DMS53 treated with DMSO at 0.1 percent for 48 hours (cell line): Measurements from ENCODE around the gene PRDX6.
A peak's percentile ranks its signal among the peaks of the same experiment; 100 is the strongest.
"Not testable (repeated sequence)": the region's sequence is repeated elsewhere in the genome, so short reads cannot be mapped to it uniquely, and the experiment has no call there.

Experiments
- DNase-seq: peaks from one replicate; lab custom pipeline; 2025; ENCODE audit not compliant: unreplicated experiment; lab: John Stamatoyannopoulos, UW

The PRDX6 gene, protein sequence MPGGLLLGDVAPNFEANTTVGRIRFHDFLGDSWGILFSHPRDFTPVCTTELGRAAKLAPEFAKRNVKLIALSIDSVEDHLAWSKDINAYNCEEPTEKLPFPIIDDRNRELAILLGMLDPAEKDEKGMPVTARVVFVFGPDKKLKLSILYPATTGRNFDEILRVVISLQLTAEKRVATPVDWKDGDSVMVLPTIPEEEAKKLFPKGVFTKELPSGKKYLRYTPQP

DNA sequence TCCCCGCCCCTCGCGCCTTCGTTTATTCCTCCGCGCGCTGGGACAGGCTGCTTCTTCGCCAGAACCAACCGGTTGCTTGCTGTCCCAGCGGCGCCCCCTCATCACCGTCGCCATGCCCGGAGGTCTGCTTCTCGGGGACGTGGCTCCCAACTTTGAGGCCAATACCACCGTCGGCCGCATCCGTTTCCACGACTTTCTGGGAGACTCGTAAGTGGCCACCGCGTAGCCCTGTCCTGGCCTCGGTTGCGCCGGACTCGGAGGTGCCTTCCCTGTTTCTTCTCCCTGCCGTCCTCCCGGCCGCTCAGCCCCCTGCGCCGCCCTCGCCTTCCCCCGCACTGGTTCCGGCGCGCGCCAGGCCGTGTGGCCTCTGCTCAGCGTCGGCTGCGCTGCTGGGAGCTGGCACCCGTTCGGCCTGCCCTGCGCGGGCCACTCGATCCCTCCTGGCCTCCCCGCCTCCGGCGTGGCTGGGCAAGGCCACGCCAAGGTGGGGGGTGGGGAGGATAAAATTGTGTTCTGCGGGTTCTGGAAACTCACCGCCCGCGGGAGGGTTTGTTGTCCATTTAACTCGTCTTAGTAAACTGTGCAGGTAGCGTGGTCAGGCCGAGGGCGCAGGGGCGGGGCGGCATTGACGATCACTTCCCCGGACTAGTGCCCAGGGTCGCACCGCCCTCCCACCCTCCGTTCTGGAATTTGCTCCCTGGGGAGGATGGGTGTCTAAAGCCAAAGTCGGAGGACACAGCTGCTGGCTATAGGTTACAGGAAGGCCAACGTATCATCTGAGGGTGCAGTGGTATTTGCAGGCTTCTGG is at the start of gene PRDX6:
TSS of gene PRDX6 (plus strand) at position 50 of the 808 bp plus-strand sequence. CDS start at position 113, 63 bp downstream.
- DNase-seq = peak; percentile 71

- DNase-seq = no peak
Observed at GRCh38 chr1:173429471-173430402, 47.4 kb upstream of the PRDX6 start.

DNA sequence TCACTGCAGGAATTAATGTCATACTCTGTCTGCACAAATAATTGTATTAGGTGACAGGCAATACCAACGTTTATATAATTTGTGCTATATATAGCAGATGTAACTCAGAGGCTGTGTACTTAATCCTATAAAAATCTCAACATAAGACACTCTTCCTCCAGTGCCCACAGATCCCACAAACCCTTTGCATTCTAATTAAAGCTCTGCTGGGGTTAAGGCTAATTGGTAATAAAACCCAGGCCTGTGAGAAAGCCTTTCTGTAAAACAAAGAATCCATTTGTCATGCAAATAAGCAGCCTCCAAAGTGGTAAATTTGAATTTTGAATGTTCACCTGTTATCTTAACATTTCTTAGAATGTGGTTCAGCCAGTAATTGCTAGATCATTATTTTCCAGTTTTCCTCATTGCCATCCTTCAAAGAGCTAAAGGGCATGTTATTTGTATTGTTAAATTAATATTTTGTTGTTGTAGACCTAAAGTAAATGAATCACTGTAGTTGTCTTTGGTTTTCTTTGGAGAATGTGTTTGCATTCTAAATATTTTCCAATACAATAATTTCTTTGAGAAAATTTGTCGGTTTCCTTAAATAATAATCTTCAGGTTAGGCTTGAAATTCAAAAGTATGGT is 46.3 kb upstream of the PRDX6 start:
- DNase-seq = no peak

DNA sequence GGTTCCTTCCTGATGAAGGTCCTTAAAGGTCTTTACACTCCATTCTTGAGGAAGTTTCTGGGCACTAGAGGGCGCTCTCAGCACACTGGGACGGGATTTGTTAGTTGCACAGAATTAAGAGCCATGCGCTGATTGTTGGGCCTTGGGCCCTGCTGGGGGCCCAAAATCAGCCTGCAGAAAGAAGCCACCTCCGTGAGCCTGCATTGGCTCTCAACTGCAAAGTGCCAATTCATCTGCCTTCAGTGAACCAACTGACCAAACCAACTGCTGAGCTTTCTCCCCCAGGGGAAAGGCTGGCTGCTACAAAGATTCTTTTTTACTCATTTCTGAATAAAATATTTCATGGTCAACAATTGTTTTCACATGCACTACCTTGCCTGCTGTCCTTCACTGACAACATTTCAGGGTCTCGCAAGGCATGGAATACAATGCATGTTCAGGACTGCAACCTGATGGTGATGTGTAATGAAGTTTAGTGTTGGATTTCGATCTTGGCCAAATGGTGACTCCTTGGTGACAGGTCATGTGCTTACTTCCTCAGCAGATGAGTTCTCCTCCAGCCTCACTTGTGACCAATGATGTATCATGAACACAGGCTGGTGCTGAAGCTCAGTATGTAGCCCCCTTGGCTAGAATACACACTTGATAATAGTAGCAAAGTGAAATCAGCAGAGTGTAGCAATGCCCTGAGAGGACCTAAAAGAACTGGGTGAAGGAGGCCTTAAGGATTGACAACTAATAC is 45.7 kb upstream of the PRDX6 start:
- DNase-seq = peak; percentile 52

DNA sequence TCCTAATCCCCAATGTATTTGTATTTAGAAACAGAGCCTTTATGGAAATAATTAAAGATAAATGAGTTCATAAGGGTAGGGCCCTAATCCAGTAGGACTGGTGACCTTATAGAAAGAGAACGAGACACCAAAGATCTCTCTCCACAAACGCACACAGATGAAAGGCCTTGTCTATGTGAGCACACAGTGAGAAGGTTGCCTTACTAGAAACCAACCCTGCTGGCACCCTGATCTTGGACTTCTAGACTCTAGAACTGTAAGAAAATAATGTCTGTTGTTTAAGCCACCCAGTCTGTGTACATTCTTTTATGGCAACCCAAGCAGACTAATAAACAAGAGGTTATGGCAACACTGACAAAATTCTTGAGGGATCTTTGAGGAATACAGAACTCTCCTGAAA is 44.8 kb upstream of the PRDX6 start:
- DNase-seq = no peak

GRCh38 chr1:173433751-173434326 is 43.3 kb upstream of the PRDX6 start:
- no peak for DNase-seq

- DNase-seq = no peak
Observed at GRCh38 chr1:173436841-173437428, 40.2 kb upstream of the PRDX6 start.

DNA sequence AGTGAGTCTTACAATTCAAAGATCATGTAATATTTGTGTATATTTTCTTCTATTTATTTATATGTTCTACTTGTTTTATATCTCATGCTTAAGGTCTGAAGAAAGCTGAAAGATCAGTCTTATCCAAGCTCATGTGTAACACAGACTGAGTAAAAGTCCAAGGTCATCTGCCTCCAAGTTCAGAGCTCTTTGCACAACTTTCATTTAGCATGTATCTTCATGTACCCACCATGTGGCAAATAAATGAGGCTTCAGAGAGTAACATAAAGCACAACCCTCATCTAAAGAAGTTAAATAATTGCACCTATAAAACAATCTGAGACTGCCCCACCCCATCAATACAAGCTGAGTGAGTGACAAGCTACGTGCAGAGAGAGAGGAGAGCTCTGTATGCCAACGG is 38.5 kb upstream of the PRDX6 start:
- DNase-seq = no peak

- DNase-seq = no peak
Observed at GRCh38 chr1:173440430-173440829, 36.7 kb upstream of the PRDX6 start.

DNA sequence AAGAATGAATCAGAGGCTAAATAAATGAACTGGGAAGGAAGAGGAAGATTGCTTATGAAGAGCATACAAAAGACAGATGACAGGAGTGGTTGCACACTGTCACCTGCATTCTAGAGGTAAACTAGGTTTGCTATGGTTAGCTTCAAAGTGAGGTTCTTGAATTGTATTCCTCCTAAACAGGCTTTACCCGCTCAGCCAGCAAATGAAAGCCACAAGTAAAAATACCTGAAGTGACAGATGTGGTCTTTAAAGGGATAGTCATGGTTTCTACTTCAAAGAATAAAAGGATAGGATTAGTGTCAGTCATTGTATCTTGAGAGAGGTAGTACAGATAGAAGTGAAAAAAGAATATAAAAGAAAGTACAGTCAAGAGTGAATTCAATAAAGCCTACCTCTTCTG is 32.4 kb upstream of the PRDX6 start:
- no peak for DNase-seq

DNA sequence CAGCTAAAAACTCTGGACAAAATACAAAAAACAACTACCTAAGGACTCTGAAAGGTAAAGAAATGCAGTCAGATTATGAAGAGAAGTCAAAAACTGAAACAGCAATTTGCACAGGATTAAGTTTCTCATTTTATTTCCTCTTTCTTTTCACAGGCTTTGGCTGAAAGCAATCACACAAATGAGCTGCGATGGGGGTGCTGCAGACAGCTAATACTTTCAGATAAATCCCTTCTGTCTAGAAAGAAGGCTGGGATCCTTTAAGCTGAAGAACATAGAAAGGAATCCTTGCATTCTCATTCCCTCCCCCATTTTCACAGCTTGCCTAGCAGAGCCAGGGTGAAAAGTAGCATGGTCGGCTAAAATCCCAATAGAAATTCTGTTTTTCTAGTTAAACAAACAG is 32.0 kb upstream of the PRDX6 start:
- no peak for DNase-seq

DNA sequence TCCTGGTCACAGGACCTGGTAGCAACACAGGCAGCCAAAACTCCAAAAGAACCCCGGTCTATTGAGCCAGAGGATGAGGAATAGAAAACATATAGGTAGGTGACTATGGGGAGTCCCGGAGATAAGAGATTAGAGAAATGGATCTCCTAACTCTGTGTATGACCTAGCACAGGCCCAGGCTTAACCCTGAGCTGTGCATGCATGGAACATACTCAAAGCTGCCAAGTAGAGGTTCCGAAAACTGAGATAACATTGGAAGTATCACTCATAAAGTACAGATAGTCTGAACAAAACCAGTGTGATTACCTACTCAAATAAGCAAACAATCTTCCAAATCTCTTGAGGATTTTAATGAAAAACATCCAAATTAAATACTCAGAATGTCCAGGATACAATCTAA is 31.5 kb upstream of the PRDX6 start:
- DNase-seq = no peak

DNA sequence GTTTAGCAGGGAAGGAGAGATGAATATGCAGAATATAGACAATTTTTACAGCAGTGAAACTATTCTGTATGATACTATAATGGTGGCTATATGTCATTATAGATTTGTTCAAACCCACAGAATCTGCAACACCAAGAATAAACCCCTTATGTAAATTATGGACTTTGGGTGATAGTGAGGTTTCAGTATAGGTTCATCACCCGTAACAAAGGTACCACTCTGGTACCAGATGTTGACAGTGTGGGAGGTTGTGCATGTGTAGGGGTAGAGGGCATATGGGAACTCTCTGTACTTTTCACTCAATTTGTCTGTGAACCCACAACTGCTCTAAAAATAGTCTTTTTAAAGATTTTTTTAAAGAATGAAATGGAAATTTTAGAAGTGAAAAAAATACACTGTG is 29.9 kb upstream of the PRDX6 start:
- DNase-seq = no peak

DNA sequence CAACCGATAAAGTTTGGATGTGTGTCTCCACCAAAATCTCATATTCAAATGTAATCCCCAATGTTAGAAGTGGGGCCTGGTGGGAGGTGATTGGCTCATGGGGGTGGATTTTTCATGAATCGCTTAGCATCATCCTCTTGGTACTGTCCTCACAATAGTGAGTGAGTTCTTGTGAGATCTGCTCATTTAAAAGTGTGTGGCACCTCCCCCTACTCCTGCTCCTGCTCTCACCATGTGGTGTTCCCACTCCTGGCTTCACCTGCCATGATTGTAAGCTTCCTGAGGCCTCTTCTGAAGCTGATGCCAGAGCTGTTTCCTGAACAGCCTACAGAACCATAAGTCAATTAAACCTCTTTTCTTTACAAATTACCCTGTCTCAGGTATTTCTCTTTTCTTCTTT is 28.2 kb upstream of the PRDX6 start:
- DNase-seq = no peak

- no peak for DNase-seq
Observed at GRCh38 chr1:173451981-173452380, 25.2 kb upstream of the PRDX6 start.

GRCh38 chr1:173453982-173454381 is 23.2 kb upstream of the PRDX6 start:
- DNase-seq = no peak

- DNase-seq = no peak
Observed at GRCh38 chr1:173454966-173455524, 22.1 kb upstream of the PRDX6 start.

GRCh38 chr1:173459885-173460284 is 17.2 kb upstream of the PRDX6 start:
- no peak for DNase-seq

- not testable (repeated sequence) for DNase-seq
Observed at GRCh38 chr1:173462666-173463065, 14.5 kb upstream of the PRDX6 start.
